ENCODE results near the gene QKI.

Gene QKI

GRCh38 chr6:163625265-163625664 is 210.7 kb downstream of the QKI start:
- DNase-seq = no peak

GRCh38 chr6:163626073-163626867 is 211.8 kb downstream of the QKI start:
- DNase-seq = no peak

GRCh38 chr6:163627274-163628062 is 212.9 kb downstream of the QKI start:
- no peak for DNase-seq
